ENCODE results near the gene ZNF300.
"Not testable (repeated sequence)": the region's sequence is repeated elsewhere in the genome, so short reads cannot be mapped to it uniquely, and the experiment has no call there.

The ZNF300 gene

GRCh38 chr5:150895431-150896428, 9.1 kb downstream of the ZNF300 start:
- Histone ChIP-seq H3K4me1 (ENCODE audit: control insufficient read depth, insufficient read depth, low read length) (no peaks in the 10 kb centered on the region), H3K27me3 (ENCODE audit: control insufficient read depth, insufficient read depth, low read length) (no peaks in the 10 kb centered on the region), H3K27ac (ENCODE audit: low read depth, low read length) (no peak overlapping the region), H3K4me3 (ENCODE audit: low read depth, low read length) (no peak overlapping the region), H3K36me3 (ENCODE audit: control insufficient read depth, insufficient read depth, low read length) (peaks cover 60% of the 10 kb centered on the region), H3K9ac (ENCODE audit: low read length) (no peak overlapping the region), H3K9me3 (ENCODE audit: control insufficient read depth, insufficient read depth, low read depth, low read length) (peaks cover 88% of the 10 kb centered on the region)

GRCh38 chr5:150879358-150879757, 25.4 kb downstream of the ZNF300 start:
- H3K27ac ChIP-seq (ENCODE audit: low read depth, low read length): no peak overlapping the region
- peaks cover 32% of the 10 kb centered on the region for H3K9me3 ChIP-seq (ENCODE audit: control insufficient read depth, insufficient read depth, low read depth, low read length)
- H3K4me3 ChIP-seq (ENCODE audit: low read depth, low read length): no peak overlapping the region
- no peaks in the 10 kb centered on the region for H3K27me3 ChIP-seq (ENCODE audit: control insufficient read depth, insufficient read depth, low read length)
- H3K4me1 ChIP-seq (ENCODE audit: control insufficient read depth, insufficient read depth, low read length): no peaks in the 10 kb centered on the region
- H3K9ac ChIP-seq (ENCODE audit: low read length): no peak overlapping the region
- no peaks in the 10 kb centered on the region for H3K36me3 ChIP-seq (ENCODE audit: control insufficient read depth, insufficient read depth, low read length)

DNA sequence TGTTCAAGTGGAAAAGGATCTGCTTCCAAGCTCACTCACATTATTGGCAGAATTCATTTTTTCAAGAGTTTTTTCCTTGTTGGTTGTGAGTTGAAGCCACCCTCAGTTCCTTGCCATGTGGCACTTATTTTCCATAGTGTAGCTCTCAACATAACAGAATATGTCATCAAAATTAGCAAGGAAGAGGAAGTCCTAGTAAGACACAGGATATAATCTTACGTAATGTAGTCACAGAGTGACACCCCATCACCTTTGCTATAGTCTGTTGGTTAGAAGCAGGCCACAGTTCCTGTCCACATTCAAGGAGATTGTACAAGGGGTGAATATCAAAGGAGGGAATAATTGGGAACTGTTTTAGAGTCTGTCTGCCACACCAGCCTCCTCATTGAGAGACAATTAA, 42.7 kb downstream of the ZNF300 start:
- Histone ChIP-seq H3K4me3 (ENCODE audit: low read depth, low read length) (no peak overlapping the region), H3K36me3 (ENCODE audit: control insufficient read depth, insufficient read depth, low read length) (no peaks in the 10 kb centered on the region), H3K9me3 (ENCODE audit: control insufficient read depth, insufficient read depth, low read depth, low read length) (peaks cover 22% of the 10 kb centered on the region; the same call in 1 of the 2 replicates), H3K27me3 (ENCODE audit: control insufficient read depth, insufficient read depth, low read length) (no peaks in the 10 kb centered on the region), H3K27ac (ENCODE audit: low read depth, low read length) (no peak overlapping the region), H3K9ac (ENCODE audit: low read length) (no peak overlapping the region), H3K4me1 (ENCODE audit: control insufficient read depth, insufficient read depth, low read length) (no peaks in the 10 kb centered on the region)

GRCh38 chr5:150860246-150860821, 44.4 kb downstream of the ZNF300 start:
- Histone ChIP-seq H3K4me1 (ENCODE audit: control insufficient read depth, insufficient read depth, low read length) (no peaks in the 10 kb centered on the region), H3K27me3 (ENCODE audit: control insufficient read depth, insufficient read depth, low read length) (no peaks in the 10 kb centered on the region), H3K9ac (ENCODE audit: low read length) (no peak overlapping the region), H3K27ac (ENCODE audit: low read depth, low read length) (no peak overlapping the region), H3K36me3 (ENCODE audit: control insufficient read depth, insufficient read depth, low read length) (no peaks in the 10 kb centered on the region), H3K9me3 (ENCODE audit: control insufficient read depth, insufficient read depth, low read depth, low read length) (peaks cover 22% of the 10 kb centered on the region; the same call in 1 of the 2 replicates), H3K4me3 (ENCODE audit: low read depth, low read length) (no peak overlapping the region)

DNA sequence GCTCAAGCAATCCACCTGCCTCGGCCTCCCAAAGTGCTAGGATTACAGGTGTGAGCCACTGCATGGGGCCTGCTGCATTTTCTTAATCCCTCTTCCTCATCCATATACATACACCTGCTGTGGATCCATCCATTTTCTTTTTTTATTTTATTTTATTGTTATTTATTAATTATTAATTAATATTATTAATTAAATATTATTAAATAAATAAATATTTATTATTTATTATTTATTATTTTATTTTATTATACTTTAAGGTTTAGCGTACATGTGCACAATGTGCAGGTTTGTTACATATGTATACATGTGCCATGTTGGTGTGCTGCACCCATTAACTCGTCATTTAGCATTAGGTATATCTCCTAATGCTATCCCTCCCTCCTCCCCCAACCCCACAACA, 48.1 kb downstream of the ZNF300 start:
- H3K4me1 ChIP-seq (ENCODE audit: control insufficient read depth, insufficient read depth, low read length); H3K4me3 ChIP-seq (ENCODE audit: low read depth, low read length): not testable (repeated sequence)

GRCh38 chr5:150853561-150853960, 51.2 kb downstream of the ZNF300 start:
- Histone ChIP-seq H3K27me3 (ENCODE audit: control insufficient read depth, insufficient read depth, low read length) (no peaks in the 10 kb centered on the region; the same call in 1 of the 2 replicates), H3K36me3 (ENCODE audit: control insufficient read depth, insufficient read depth, low read length) (no peaks in the 10 kb centered on the region), H3K9ac (ENCODE audit: low read length) (no peak overlapping the region), H3K27ac (ENCODE audit: low read depth, low read length) (no peak overlapping the region), H3K9me3 (ENCODE audit: control insufficient read depth, insufficient read depth, low read depth, low read length) (no peaks in the 10 kb centered on the region), H3K4me1 (ENCODE audit: control insufficient read depth, insufficient read depth, low read length) (no peaks in the 10 kb centered on the region), H3K4me3 (ENCODE audit: low read depth, low read length) (no peak overlapping the region)

More for the DNA sequence above, 48.1 kb downstream of the ZNF300 start:
- H3K9ac ChIP-seq (ENCODE audit: low read length); H3K27me3 ChIP-seq (ENCODE audit: control insufficient read depth, insufficient read depth, low read length); H3K9me3 ChIP-seq (ENCODE audit: control insufficient read depth, insufficient read depth, low read depth, low read length); H3K27ac ChIP-seq (ENCODE audit: low read depth, low read length); H3K36me3 ChIP-seq (ENCODE audit: control insufficient read depth, insufficient read depth, low read length): not testable (repeated sequence)

GRCh38 chr5:150851039-150851438, 53.7 kb downstream of the ZNF300 start:
- H3K27ac ChIP-seq (ENCODE audit: low read depth, low read length): no peak overlapping the region
- H3K4me3 ChIP-seq (ENCODE audit: low read depth, low read length): no peak overlapping the region
- H3K36me3 ChIP-seq (ENCODE audit: control insufficient read depth, insufficient read depth, low read length): no peaks in the 10 kb centered on the region
- H3K27me3 ChIP-seq (ENCODE audit: control insufficient read depth, insufficient read depth, low read length): peaks cover 6% of the 10 kb centered on the region
- no peaks in the 10 kb centered on the region for H3K9me3 ChIP-seq (ENCODE audit: control insufficient read depth, insufficient read depth, low read depth, low read length)
- H3K4me1 ChIP-seq (ENCODE audit: control insufficient read depth, insufficient read depth, low read length): peaks cover 4% of the 10 kb centered on the region; the same call in 1 of the 2 replicates
- no peak overlapping the region for H3K9ac ChIP-seq (ENCODE audit: low read length)

DNA sequence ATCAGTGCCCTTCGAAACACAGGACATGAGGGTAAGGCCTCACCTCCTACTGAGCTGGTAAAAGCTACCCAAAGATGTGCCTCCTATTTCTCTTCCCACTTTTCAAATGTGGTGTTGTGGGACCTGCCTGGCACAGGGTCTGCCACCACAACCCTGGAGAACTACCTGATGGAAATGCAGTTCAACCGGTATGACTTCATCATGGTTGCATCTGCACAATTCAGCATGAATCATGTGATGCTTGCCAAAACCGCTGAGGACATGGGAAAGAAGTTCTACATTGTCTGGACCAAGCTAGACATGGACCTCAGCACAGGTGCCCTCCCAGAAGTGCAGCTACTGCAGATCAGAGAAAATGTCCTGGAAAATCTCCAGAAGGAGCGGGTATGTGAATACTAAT, 56.5 kb downstream of the ZNF300 start:
- Histone ChIP-seq H3K27me3 (ENCODE audit: control insufficient read depth, insufficient read depth, low read length) (peaks cover 6% of the 10 kb centered on the region), H3K27ac (ENCODE audit: low read depth, low read length) (no peak overlapping the region), H3K9ac (ENCODE audit: low read length) (no peak overlapping the region), H3K4me1 (ENCODE audit: control insufficient read depth, insufficient read depth, low read length) (peaks cover 4% of the 10 kb centered on the region; the same call in 1 of the 2 replicates), H3K9me3 (ENCODE audit: control insufficient read depth, insufficient read depth, low read depth, low read length) (peaks cover 6% of the 10 kb centered on the region; the same call in 1 of the 2 replicates), H3K4me3 (ENCODE audit: low read depth, low read length) (no peak overlapping the region), H3K36me3 (ENCODE audit: control insufficient read depth, insufficient read depth, low read length) (no peaks in the 10 kb centered on the region)

DNA sequence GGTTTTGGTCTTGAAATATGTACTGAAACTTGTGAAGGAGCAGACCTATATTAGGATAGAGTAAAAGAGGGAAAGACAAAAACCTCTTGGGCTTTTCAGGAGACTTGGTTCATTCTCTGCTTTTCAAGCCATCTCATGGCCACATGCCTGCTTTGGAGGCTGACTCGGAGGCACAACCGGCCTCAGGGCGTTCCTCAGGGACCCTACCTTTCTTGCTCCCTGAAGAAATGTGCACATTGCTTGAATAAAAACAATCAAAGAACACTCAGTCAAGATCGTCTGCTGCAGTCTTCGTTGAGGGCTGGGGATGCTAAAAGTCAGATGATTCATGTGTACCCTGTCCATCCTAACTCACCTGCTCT, 57.5 kb downstream of the ZNF300 start:
- Histone ChIP-seq H3K9ac (ENCODE audit: low read length) (no peak overlapping the region), H3K4me1 (ENCODE audit: control insufficient read depth, insufficient read depth, low read length) (peaks cover 4% of the 10 kb centered on the region; the same call in 1 of the 2 replicates), H3K9me3 (ENCODE audit: control insufficient read depth, insufficient read depth, low read depth, low read length) (peaks cover 6% of the 10 kb centered on the region; the same call in 1 of the 2 replicates), H3K36me3 (ENCODE audit: control insufficient read depth, insufficient read depth, low read length) (no peaks in the 10 kb centered on the region), H3K27ac (ENCODE audit: low read depth, low read length) (no peak overlapping the region), H3K4me3 (ENCODE audit: low read depth, low read length) (no peak overlapping the region), H3K27me3 (ENCODE audit: control insufficient read depth, insufficient read depth, low read length) (peaks cover 6% of the 10 kb centered on the region)

GRCh38 chr5:150846654-150847333, 58.0 kb downstream of the ZNF300 start:
- H3K27me3 ChIP-seq (ENCODE audit: control insufficient read depth, insufficient read depth, low read length): peaks cover 6% of the 10 kb centered on the region
- no peak overlapping the region for H3K9ac ChIP-seq (ENCODE audit: low read length)
- peaks cover 6% of the 10 kb centered on the region; the same call in 1 of the 2 replicates for H3K9me3 ChIP-seq (ENCODE audit: control insufficient read depth, insufficient read depth, low read depth, low read length)
- no peak overlapping the region for H3K4me3 ChIP-seq (ENCODE audit: low read depth, low read length)
- H3K27ac ChIP-seq (ENCODE audit: low read depth, low read length): no peak overlapping the region
- peaks cover 4% of the 10 kb centered on the region; the same call in 1 of the 2 replicates for H3K4me1 ChIP-seq (ENCODE audit: control insufficient read depth, insufficient read depth, low read length)
- H3K36me3 ChIP-seq (ENCODE audit: control insufficient read depth, insufficient read depth, low read length): no peaks in the 10 kb centered on the region

DNA sequence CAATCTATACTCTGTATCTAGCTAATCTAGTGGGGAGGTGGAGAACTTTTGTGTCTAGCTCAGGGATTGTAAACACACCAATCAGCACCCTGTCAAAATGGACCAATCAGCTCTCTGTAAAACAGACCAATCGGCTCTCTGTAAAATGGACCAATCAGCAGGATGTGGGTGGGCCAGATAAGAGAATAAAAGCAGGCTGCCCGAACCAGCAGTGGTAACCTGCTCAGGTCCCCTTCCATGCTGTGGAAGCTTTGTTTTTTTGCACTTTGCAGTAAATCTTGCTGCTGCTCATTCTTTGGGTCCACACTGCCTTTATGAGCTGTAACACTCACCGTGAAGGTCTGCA, 58.5 kb downstream of the ZNF300 start, which contains the start of gene IRGM:
Gene IRGM, plus strand, starts transcription at position 214 of the 346 bp plus-strand sequence. CDS start 1,603 bp downstream, outside the sequence.
- H3K27me3 ChIP-seq (ENCODE audit: control insufficient read depth, insufficient read depth, low read length); H3K36me3 ChIP-seq (ENCODE audit: control insufficient read depth, insufficient read depth, low read length); H3K9ac ChIP-seq (ENCODE audit: low read length); H3K4me1 ChIP-seq (ENCODE audit: control insufficient read depth, insufficient read depth, low read length); H3K27ac ChIP-seq (ENCODE audit: low read depth, low read length); H3K4me3 ChIP-seq (ENCODE audit: low read depth, low read length); H3K9me3 ChIP-seq (ENCODE audit: control insufficient read depth, insufficient read depth, low read depth, low read length): not testable (repeated sequence)

All from HUES6 (cell line).